HG03378 (cell line): ENCODE results near the gene RCVRN.

Experiments
- ATAC-seq: cut with Tn5 transposase; IDR thresholded peaks from one replicate; pipeline ENCODE4 v1.9.1; 2021; ENCODE audit warnings: mild to moderate bottlenecking, moderate library complexity; ENCODE audit not compliant: unreplicated experiment

RCVRN gene

DNA sequence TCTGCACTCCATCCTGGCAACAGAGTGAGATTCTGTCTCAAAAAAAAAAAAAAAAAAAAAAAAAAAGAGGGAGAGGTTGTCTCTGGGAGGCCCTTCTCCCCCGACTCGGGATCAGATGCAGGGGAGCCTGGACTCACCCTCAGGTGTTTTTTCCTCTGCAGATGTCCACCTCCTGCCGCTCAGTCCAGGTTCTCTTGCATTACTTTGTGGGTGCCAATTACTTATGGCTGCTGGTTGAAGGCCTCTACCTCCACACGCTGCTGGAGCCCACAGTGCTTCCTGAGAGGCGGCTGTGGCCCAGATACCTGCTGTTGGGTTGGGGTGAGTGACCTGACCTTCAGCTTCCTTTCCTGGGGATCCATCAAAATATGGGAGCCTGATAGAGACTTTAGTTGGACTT is 45.3 kb downstream of the RCVRN start:
- ATAC-seq, result no peak

- ATAC-seq, result no peak
Measured at GRCh38 chr17:9855036-9855435, 50.0 kb downstream of the RCVRN start.

DNA sequence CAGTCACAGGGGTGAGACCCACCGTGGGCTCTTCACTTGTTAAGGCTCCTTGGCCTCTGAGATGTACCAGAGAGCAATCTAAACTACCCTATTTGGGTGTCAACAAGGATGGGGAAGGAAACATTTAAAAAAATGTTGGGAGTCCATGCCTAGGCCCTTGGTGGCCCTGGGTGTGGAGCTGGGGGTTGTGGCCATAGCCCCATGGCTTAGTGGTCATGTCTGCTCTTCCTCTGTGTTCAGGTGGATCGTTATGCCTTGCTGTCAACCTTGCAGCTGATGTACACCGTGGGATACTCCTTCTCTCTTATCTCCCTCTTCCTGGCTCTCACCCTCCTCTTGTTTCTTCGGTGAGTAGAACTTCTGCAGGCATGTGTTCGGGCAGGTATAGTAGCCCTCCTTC is 50.8 kb downstream of the RCVRN start:
- no peak for ATAC-seq

- ATAC-seq, result no peak
Measured at GRCh38 chr17:9850151-9850550, 54.9 kb downstream of the RCVRN start.
